Measurements from ENCODE around the gene ITGA1.

ITGA1 gene

DNA sequence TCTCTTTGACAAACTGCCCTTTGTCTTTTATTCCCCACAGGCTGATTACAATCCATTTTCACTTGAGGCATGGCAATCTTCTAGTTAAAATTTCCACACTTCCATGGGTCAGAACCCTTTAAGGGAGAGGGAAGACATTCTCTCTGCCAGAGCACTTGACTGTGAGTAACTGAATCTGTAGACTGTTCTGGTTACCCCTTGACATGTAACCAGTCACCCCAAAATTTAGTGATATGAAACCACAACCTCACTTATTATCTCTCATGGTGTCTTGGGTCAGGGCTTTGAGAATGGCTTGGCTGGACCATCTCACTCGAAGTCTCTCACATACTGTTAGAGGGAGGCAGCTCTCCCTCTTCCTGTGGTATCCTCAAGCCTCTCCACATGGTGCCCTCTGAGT is 215.4 kb downstream of the ITGA1 start:
- DNase-seq = no peak

DNA sequence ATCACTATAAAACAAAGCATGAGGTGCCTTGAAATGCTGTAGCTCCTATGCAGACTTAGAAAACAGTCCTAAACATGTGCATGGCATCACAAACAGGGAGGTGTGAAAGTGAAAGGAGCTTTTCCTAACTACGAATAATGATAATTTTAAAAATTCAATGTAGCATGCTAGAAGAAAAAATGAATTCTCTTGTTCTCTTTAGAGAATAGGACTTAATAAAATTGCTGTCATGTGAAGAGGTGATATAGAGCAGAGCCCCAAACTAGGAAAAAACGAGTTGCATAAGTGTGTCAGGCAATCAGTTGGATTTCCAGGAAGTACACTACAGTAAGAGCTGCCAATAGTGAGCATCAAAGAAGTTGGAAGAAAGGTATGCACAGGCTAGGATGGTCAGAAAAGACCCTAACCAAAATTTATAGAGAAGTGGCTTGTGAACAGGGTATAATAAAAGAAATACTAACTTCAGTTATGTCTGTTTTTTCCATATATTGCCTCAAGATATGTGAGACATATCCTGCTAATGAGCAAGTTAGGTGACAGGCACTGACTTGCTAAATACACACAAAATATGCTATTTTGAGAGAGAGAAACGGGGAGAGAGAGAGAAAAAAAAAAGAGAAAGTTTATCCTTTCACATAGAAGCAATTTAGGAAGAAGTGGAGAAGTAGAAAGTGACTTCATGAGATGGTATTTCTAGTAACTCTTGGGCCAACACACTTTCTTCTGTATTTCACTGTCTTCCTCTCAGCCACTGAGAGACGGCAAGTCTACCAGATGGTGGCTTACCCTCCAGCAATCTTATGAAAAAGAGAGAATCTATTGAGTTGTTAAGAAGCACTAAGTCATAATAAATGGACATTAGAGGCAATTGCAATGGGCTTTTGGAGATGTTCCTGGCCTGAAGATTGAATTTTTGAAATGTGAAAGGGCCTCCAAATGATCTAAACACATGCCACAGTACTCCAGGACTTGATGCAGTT is 219.5 kb downstream of the ITGA1 start:
- no peak for DNase-seq

DNA sequence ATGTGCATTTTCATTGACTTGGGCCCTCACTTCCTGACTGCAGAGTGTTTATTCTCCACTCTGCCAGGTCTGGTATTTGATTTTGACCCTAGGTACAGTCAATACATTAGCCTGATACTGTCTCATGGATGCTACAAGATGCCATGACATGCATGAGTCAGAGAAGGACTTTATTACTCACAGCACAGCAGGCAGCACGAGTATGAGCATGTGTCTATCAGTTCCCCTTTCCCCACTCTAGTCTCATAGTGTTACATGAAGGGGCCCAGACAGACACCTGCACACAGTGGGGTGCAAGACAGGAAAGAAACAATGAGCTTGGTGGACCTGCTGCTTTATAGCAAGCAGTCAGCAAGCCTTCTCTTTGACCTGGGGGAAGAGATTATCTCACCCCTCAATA is 221.0 kb downstream of the ITGA1 start:
- no peak for DNase-seq

Measured in activated CD4-positive, alpha-beta T cell treated with anti-CD3 and anti-CD28 coated beads, Interleukin-2, amount 50 U/mL, for 4 hours (primary cell).